Esophagus muscularis mucosa (tissue), 4 donors: ENCODE data around the gene ARHGAP24. TPM values are rescaled to one million over a fixed set of nuclear protein-coding genes. Genes with fewer than 3 reads are reported as not detected.

Experiments used
- DNase-seq: peaks from one replicate; pipeline ENCODE4 v3.0.0-alpha.2; 2017; ENCODE audit errors: extremely low spot score
- H3K27ac ChIP-seq, 4 donors: fragments of 200-600 bp; sonication (generic); replicated peaks in 1 of 4; 1 replicate in 3 of 4; 2 replicates in 1 of 4; pipeline ENCODE4 v1.5.1; 2016 to 2019; ENCODE audit warnings: mild to moderate bottlenecking in 1 of 4
- H3K27me3 ChIP-seq, 4 donors: fragments of 200-600 bp; sonication (generic); one replicate each; pipeline versions ENCODE4 v1.5.1 to v1.6.0; 2016 to 2019
- H3K36me3 ChIP-seq, 4 donors: fragments of 200-600 bp; sonication (generic); one replicate each; pipeline ENCODE4 v1.5.1; 2016 to 2019
- H3K4me1 ChIP-seq, 4 donors: fragments of 200-600 bp; sonication (generic); one replicate each; pipeline ENCODE4 v1.5.1; 2016 to 2019
- H3K4me3 ChIP-seq, 4 donors: fragments of 200-600 bp; sonication (generic); 1 replicate in 2 of 4; 2 replicates in 2 of 4; pipeline ENCODE4 v1.5.1; 2016 to 2019; ENCODE audit warnings: mild to moderate bottlenecking in 4 of 4, moderate library complexity in 1 of 4
- H3K9me3 ChIP-seq, 4 donors: fragments of 200-600 bp; sonication (generic); 1 replicate in 3 of 4; 2 replicates in 1 of 4; pipeline ENCODE4 v1.5.1; 2016 to 2019
- CTCF ChIP-seq, 3 experiments: fragments of 200-600 bp in 2 of 3; fragments of 450-650 bp in 1 of 3; sonication (generic) in 2 of 3; IDR thresholded peaks; one replicate each; pipeline ENCODE4 v1.5.1; 2017 to 2019; ENCODE audit warnings: antibody characterized with exemption in 3 of 3, mild to moderate bottlenecking in 2 of 3, moderate library complexity in 1 of 3
- EP300 ChIP-seq: sonication (generic); formaldehyde crosslinking; IDR thresholded peaks from one replicate; pipeline ENCODE4 v1.6.1; 2017; ENCODE audit warnings: antibody characterized with exemption
- POLR2A ChIP-seq: fragments of 450-650 bp; IDR thresholded peaks from one replicate; pipeline ENCODE4 v1.6.1; 2017; ENCODE audit warnings: antibody characterized with exemption, moderate library complexity, mild to moderate bottlenecking, low read depth
- POLR2AphosphoS5 ChIP-seq, 2 donors: sonication (generic); formaldehyde crosslinking; IDR thresholded peaks; one replicate each; pipeline ENCODE4 v1.6.1; 2017; ENCODE audit warnings: antibody characterized with exemption in 2 of 2
- WGBS: methylation state at CpG from one replicate; pipeline ENCODE4 v1.1.5; 2018; 5-methylcytosine and 5-hydroxymethylcytosine counted together
- intact Hi-C: fragments of 100-400 bp; cut with DNase I; formaldehyde crosslinking; loops from one replicate; pipeline ENCODE4 v1.15.1; 2023
- total RNA-seq, 4 donors: library from RNA; depleted of rRNA; stranded (reverse); fragments of >200 nt; gene quantifications; one replicate each; pipeline versions ENCODE4 v1.1.0 to v1.2.1, GENCODE V29; 2016

The ARHGAP24 gene
- total RNA-seq, 4 donors from 2014 or later = 17.6 to 30.2 (median 23.6) TPM

GRCh38 chr4:85672116-85672515 lies 197.2 kb downstream of the ARHGAP24 start:
- H3K27me3 ChIP-seq = no peaks in the 10 kb centered on the region
- no peaks in the 10 kb centered on the region for H3K36me3 ChIP-seq
- no peak for DNase-seq
- peaks cover 0 to 7% (median 0%) of the 10 kb centered on the region in 4 donors for H3K4me1 ChIP-seq
- WGBS = 42% methylated on average over 3 of the region's 3 CpGs
- no peak overlapping the region for H3K27ac ChIP-seq
- intact Hi-C loops = no loop called here
- no peak for TF ChIP-seq POLR2A
- TF ChIP-seq CTCF (IDR thresholded peaks at IDR 0.05) = no peak
- TF ChIP-seq EP300 = no peak
- TF ChIP-seq POLR2AphosphoS5 (IDR thresholded peaks at IDR 0.05) = no peak
- peaks cover 0 to 4% (median 2%) of the 10 kb centered on the region in 4 donors for H3K9me3 ChIP-seq
- H3K4me3 ChIP-seq = no peak overlapping the region

DNA sequence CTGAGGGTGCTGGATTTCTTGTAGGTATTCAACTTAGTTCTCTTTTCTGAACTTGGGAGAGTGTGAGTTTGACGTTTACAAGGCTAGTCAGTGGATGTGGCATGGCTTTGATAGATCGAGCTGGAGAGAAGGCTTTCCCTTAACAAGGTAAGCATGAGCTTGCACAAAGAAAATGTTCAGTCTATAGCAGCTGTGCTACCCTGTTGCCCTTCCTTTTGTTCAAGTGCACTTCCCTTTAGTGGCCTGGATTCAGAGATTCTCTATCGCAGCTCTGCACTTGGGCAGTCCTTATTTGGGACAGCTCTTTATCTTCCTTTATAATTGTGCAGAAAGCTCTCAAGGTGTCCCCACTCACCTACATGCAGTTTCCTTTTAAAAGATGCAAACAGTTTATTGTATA lies 198.0 kb downstream of the ARHGAP24 start:
- Histone ChIP-seq H3K36me3 (no peaks in the 10 kb centered on the region), H3K4me1 (peaks cover 0 to 8% (median 0%) of the 10 kb centered on the region in 4 donors), H3K27me3 (no peaks in the 10 kb centered on the region), H3K27ac (no peak overlapping the region), H3K4me3 (no peak overlapping the region), H3K9me3 (no peaks in the 10 kb centered on the region)
- no peak for DNase-seq
- no peak for TF ChIP-seq POLR2AphosphoS5 (IDR thresholded peaks at IDR 0.05)
- no peak for TF ChIP-seq EP300
- intact Hi-C loops = no loop called here
- WGBS = 74% methylated on average over 3 of the region's 3 CpGs

DNA sequence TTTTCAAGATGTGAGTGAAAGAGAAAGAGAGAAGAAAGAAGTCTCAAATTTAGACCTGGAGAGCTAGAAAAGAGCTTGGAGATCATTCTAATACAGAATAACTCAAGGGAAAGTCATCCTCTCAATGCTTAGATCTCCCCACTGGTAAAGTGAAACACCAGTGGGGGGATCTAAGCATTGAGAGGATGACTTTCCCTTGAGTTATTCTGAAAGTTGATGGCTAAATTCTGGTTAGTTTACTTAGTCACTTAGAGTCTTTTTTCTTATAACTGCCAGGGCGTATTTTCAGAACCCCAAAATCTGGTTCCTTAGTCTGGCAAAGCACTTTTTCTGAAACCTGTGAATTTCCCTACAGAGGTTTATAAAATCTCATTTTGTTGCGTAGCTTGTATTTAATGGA lies 198.6 kb downstream of the ARHGAP24 start:
- no peaks in the 10 kb centered on the region for H3K9me3 ChIP-seq
- 97% methylated on average over 2 of the region's 2 CpGs for WGBS
- no peaks in the 10 kb centered on the region for H3K27me3 ChIP-seq
- DNase-seq = no peak
- peaks cover 0 to 8% (median 0%) of the 10 kb centered on the region in 4 donors for H3K4me1 ChIP-seq
- no peak overlapping the region for H3K4me3 ChIP-seq
- intact Hi-C loops = no loop called here
- H3K27ac ChIP-seq = no peak overlapping the region
- no peak for TF ChIP-seq POLR2A
- no peak for TF ChIP-seq POLR2AphosphoS5 (IDR thresholded peaks at IDR 0.05)
- TF ChIP-seq EP300 = no peak
- TF ChIP-seq CTCF (IDR thresholded peaks at IDR 0.05) = no peak
- no peaks in the 10 kb centered on the region for H3K36me3 ChIP-seq

DNA sequence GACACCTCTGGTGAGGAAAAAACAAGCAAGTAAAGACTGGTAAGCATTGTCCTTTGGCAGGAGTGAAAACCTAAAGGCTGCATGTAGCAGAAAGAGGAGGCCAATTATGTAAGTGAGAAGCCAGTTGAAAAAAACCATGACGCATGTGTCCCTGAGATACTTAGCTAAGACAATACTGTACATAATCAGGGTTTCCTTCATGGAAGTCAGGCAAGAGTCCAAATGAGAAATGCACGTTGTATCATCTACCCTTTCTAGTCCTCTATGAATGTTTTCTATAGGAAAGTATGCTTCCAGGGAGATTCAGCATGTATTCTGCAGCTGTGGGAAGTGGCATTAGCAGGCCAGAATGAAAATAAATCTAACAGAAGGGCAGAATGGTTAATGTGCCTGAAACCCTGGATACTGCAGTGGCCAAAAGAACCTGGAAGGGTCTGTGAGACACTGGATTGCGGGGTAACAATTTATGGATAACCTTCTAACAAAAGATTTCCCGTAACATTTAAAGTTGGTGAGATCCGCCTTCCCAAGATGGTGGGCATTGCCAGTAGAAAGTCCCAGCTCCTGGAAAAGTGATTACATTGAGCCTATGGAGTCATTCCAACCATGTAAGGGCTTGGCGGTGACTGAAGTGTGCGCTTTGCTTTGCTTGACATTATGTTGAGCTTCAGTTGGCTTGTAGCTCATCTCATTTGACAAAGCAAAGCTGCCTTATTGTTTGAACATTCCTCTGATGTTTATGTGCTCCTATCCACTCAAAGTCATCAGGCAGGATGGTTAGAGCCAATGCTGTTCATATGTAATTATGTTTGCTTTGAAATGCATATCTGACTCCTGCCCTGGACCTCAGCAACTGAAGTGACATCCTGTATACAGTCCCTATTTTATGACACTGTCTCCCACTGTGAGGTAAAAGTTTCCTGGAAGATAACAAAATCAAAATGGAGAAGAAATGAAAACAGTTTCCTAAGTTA lies 200.4 kb downstream of the ARHGAP24 start:
- Histone ChIP-seq H3K9me3 (no peaks in the 10 kb centered on the region), H3K27ac (no peak overlapping the region), H3K4me3 (no peak overlapping the region), H3K36me3 (no peaks in the 10 kb centered on the region), H3K27me3 (no peaks in the 10 kb centered on the region), H3K4me1 (peaks cover 0 to 8% (median 0%) of the 10 kb centered on the region in 4 donors)
- 87% methylated on average over 5 of the region's 7 CpGs for WGBS
- TF ChIP-seq CTCF (IDR thresholded peaks at IDR 0.05) = no peak
- TF ChIP-seq EP300 = no peak
- no peak for TF ChIP-seq POLR2A
- no peak for TF ChIP-seq POLR2AphosphoS5 (IDR thresholded peaks at IDR 0.05)
- intact Hi-C loops = no loop called here
- DNase-seq = no peak

DNA sequence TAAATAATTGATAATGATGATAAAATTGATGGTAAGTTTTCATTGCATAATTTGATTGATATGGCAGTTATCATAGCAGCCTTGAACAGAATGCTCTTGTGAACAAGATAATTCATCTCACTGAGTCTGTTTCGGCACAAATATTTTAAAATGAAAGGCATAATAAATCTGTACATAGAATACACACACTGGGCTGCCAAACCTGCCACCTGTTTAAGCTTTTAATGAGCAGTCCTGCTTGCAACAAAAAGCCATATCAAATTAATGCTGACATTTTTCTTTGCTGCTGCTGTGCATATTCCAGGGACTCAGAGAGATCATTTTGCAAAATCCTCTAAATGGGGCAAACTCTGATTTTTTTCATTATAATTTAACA lies 201.1 kb downstream of the ARHGAP24 start:
- Histone ChIP-seq H3K4me1 (peaks cover 0 to 8% (median 0%) of the 10 kb centered on the region in 4 donors), H3K4me3 (no peak overlapping the region), H3K36me3 (no peaks in the 10 kb centered on the region), H3K9me3 (no peaks in the 10 kb centered on the region), H3K27ac (no peak overlapping the region), H3K27me3 (no peaks in the 10 kb centered on the region)
- DNase-seq = no peak
- 81% methylated on average over 1 of the region's 1 CpG for WGBS
- intact Hi-C loops = no loop called here
- no peak for TF ChIP-seq POLR2AphosphoS5 (IDR thresholded peaks at IDR 0.05)
- no peak for TF ChIP-seq CTCF (IDR thresholded peaks at IDR 0.05)
- no peak for TF ChIP-seq EP300
- TF ChIP-seq POLR2A = no peak
